HG03280 (cell line): ENCODE measurements around the gene HP1BP3.

Source experiments
- ATAC-seq: cut with Tn5 transposase; IDR thresholded peaks from one replicate; pipeline ENCODE4 v1.9.1; 2021; ENCODE audit warnings: mild to moderate bottlenecking, moderate library complexity; ENCODE audit not compliant: unreplicated experiment

HP1BP3 gene

GRCh38 chr1:20696397-20697333, 90.4 kb downstream of the HP1BP3 start:
- ATAC-seq: peak; percentile 81

GRCh38 chr1:20695515-20695914, 91.6 kb downstream of the HP1BP3 start:
- ATAC-seq: no peak

- ATAC-seq: no peak
Observed at GRCh38 chr1:20693623-20694022, 93.5 kb downstream of the HP1BP3 start.
